Measurements from ENCODE around the gene PACRG. TPM values are rescaled to one million over a fixed set of nuclear protein-coding genes. Genes with fewer than 3 reads are reported as not detected.

PACRG gene
- total and polyA plus RNA-seq, 2 of the 8 experiments (the other 6 are each of a cell fraction or from before 2014, with no cell fraction given): 0.44 to 0.54 TPM

DNA sequence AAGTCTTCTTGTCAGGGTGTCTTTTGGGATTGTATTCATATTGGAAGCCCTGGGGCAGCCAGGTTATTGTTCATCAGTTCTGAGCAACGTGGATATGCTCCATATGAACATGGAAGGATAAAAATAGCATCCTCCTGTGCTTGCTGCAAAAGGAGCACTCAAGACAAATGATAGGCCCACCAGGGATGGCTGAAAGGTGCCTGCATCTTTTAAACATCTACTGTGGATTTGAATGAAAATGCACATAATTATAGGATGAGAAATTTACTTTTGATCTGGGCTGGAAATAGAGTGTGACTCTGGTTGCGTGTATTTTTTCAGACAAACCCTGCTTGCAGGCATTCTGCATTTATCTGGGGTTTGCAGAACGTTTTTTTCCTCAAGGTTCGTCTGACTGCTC is 299.1 kb downstream of the PACRG start:
- WGBS, 2 experiments (ENCODE audit: extremely low coverage in 1 of 2, insufficient coverage in 1 of 2, insufficient read length in 1 of 2, insufficient replicate concordance in 2 of 2, low coverage in 1 of 2, low lambda C conversion rate in 2 of 2, missing lambda C conversion rate in 1 of 2): 90% methylated on average over 4 of the region's 4 CpGs; no CpG with 5 or more reads in 1 of the 2 experiments
- no peak overlapping the region for H3K9ac ChIP-seq (replicated peaks in 1 of 4; ENCODE audit: extremely low read depth in 1 of 4, low read depth in 3 of 4, low read length in 3 of 4)
- no peak overlapping the region for H3K4me3 ChIP-seq (ENCODE audit: extremely low read depth in 1 of 4, insufficient read depth in 2 of 4, low read depth in 3 of 4, low read length in 4 of 4)
- TF ChIP-seq, protein P1, sequence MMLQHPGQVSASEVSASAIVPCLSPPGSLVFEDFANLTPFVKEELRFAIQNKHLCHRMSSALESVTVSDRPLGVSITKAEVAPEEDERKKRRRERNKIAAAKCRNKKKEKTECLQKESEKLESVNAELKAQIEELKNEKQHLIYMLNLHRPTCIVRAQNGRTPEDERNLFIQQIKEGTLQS (IDR thresholded peaks at IDR 0.05; ENCODE audit: insufficient read depth, low read depth, low read length): no peak
- TF ChIP-seq ZNF274 (IDR thresholded peaks at IDR 0.05; ENCODE audit: borderline replicate concordance, extremely low read depth, low read length): no peak
- no peak for TF ChIP-seq SP4 (IDR thresholded peaks at IDR 0.05; ENCODE audit: low read length)
- no peak for TF ChIP-seq EGR1 (IDR thresholded peaks at IDR 0.05; ENCODE audit: borderline replicate concordance, low read depth, low read length)
- TF ChIP-seq NANOG (IDR thresholded peaks at IDR 0.05; ENCODE audit: insufficient read depth, low read depth, low read length, poor library complexity, severe bottlenecking): no peak
- TF ChIP-seq, protein P2, sequence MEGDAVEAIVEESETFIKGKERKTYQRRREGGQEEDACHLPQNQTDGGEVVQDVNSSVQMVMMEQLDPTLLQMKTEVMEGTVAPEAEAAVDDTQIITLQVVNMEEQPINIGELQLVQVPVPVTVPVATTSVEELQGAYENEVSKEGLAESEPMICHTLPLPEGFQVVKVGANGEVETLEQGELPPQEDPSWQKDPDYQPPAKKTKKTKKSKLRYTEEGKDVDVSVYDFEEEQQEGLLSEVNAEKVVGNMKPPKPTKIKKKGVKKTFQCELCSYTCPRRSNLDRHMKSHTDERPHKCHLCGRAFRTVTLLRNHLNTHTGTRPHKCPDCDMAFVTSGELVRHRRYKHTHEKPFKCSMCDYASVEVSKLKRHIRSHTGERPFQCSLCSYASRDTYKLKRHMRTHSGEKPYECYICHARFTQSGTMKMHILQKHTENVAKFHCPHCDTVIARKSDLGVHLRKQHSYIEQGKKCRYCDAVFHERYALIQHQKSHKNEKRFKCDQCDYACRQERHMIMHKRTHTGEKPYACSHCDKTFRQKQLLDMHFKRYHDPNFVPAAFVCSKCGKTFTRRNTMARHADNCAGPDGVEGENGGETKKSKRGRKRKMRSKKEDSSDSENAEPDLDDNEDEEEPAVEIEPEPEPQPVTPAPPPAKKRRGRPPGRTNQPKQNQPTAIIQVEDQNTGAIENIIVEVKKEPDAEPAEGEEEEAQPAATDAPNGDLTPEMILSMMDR (IDR thresholded peaks at IDR 0.05; ENCODE audit: control extremely low read depth in 1 of 3, insufficient read depth in 1 of 3, low read depth in 1 of 3, low read length in 3 of 3): no peak
- TF ChIP-seq KDM5A (IDR thresholded peaks at IDR 0.05; ENCODE audit: low read length): no peak
- no peak for TF ChIP-seq SIRT6 (IDR thresholded peaks at IDR 0.05; ENCODE audit: low read length)
- TF ChIP-seq BACH1 (IDR thresholded peaks at IDR 0.05; ENCODE audit: low read length): no peak

More for the DNA sequence above, 299.1 kb downstream of the PACRG start:
- CTCF ChIA-PET (ENCODE audit: partially characterized antibody): interaction anchor here (0.8 kb wide), 1 partner anchor 155 kb away, joined by 4 read pairs; no protein-coding TSS in a partner anchor
- Histone ChIP-seq H4K5ac (ENCODE audit: insufficient read length, low read depth, low read length) (no peak overlapping the region), H3K4me2 (ENCODE audit: insufficient read depth in 1 of 2, low read depth in 2 of 2, low read length in 2 of 2) (no peak overlapping the region), H3K18ac (ENCODE audit: extremely low read depth, low read length) (no peak overlapping the region), H2BK12ac (ENCODE audit: low read depth, low read length) (no peak overlapping the region), H3K9me3 (ENCODE audit: insufficient read depth in 2 of 2, low read depth in 1 of 2, low read length in 1 of 2) (peaks cover under 1 to 7% of the 10 kb centered on the region in 2 experiments; a peak in 1 of 4 replicates), H2BK15ac (ENCODE audit: low read length) (no peak overlapping the region), H2AFZ (ENCODE audit: low read length) (no peak overlapping the region), H3K27ac (ENCODE audit: low read depth, low read length) (no peak overlapping the region), H2BK120ac (replicated peaks; ENCODE audit: low read depth, low read length) (no peak overlapping the region), H2BK5ac (ENCODE audit: low read depth, low read length) (no peak overlapping the region), H3K79me2 (ENCODE audit: control insufficient read depth in 1 of 2, insufficient read depth in 2 of 2, low read length in 2 of 2) (no peaks in the 10 kb centered on the region), H2AK5ac (ENCODE audit: low read depth, low read length) (no peak overlapping the region), H3K79me1 (ENCODE audit: low read depth, low read length) (no peaks in the 10 kb centered on the region), H2BK20ac (ENCODE audit: low read length) (no peak overlapping the region), H3K4me1 (replicated peaks in 1 of 4; ENCODE audit: control insufficient read depth in 3 of 4, insufficient read depth in 4 of 4, low read length in 3 of 4) (peaks cover 0 to 5% (median 0%) of the 10 kb centered on the region in 4 experiments; a peak in 1 of 7 replicates), H4K91ac (replicated peaks; ENCODE audit: insufficient read length, low read length) (no peak overlapping the region), H3K56ac (replicated peaks; ENCODE audit: insufficient read length, low read depth, low read length) (no peak overlapping the region), H3K14ac (ENCODE audit: insufficient read length) (no peak overlapping the region), H4K8ac (ENCODE audit: extremely low read depth, insufficient read depth, low read length) (no peak overlapping the region), H3K27me3 (replicated peaks in 1 of 4; ENCODE audit: control insufficient read depth in 3 of 4, extremely low read depth in 1 of 4, insufficient read depth in 3 of 4, low read length in 3 of 4) (no peaks in the 10 kb centered on the region), H4K20me1 (replicated peaks in 1 of 2; ENCODE audit: control insufficient read depth in 1 of 2, insufficient read depth in 2 of 2, low read length in 2 of 2) (no peaks in the 10 kb centered on the region), H3K23me2 (ENCODE audit: low read depth, low read length) (no peaks in the 10 kb centered on the region), H3K4ac (replicated peaks; ENCODE audit: insufficient read length, low read depth, low read length) (no peak overlapping the region), H3K23ac (ENCODE audit: insufficient read length) (no peak overlapping the region), H3K36me3 (ENCODE audit: control insufficient read depth in 2 of 4, insufficient read depth in 4 of 4, low read length in 3 of 4) (no peaks in the 10 kb centered on the region)
- DNase-seq (ENCODE audit: low read depth in 1 of 2, low spot score in 2 of 2): no peak
- FAIRE-seq: no peak
- POLR2A ChIA-PET (ENCODE audit: partially characterized antibody): no interaction called here
